Camera-type eye (tissue), 1 donor: ENCODE data around the gene CNKSR2. TPM values are rescaled to one million over a fixed set of nuclear protein-coding genes. Genes with fewer than 3 reads are reported as not detected.

Experiments
- total RNA-seq: library from RNA; depleted of rRNA; stranded (reverse); fragments of >200 nt; gene quantifications from one replicate; pipeline ENCODE4 v1.2.3, GENCODE V29; 2014

The CNKSR2 gene
- 67.2 TPM for total RNA-seq

DNA sequence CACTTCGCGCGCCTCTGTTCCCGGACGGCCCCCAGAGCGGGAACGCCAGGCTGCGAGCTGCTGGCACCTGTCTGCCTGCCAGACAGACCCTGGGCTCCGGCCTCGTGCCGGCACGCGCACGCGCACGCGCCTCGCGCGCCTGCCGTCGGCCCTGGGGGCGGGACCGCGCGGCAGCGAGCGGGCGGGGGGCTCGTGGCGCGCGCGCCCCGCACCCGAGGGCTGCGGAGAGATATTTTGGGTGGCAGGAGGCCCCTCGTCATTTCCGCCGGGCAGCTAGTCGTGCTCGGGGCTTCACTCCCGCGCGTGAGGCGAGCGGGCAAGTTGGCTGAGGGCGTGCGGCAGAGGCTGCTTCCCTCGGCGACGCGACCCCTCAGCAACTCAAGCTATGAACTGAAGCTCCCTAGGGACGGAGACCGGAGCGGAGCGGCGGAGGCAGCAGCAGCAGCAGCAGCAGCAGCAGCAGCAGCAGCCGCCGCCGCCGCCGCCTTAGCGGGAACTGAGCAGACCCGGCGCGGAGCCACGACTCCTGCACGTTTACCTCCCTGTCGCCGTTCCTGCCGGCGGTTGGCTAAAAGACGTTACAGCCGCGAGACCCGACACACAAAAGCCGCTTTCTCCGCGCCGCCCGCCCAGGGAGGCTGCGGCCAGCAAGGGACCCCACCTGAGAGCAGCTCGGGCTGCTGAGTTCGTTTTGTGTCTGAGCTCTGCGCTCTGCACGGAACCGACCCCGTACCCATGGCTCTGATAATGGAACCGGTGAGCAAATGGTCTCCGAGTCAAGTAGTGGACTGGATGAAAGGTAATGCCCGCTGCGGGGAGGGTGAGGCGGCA, at the start of gene CNKSR2:
TSS of gene CNKSR2 (plus strand) at position 256 of the 831 bp plus-strand sequence. CDS start at position 736, 480 bp downstream.

GRCh38 chrX:21658152-21658737, 284.0 kb downstream of the CNKSR2 start, which contains the start of gene KLHL34:
Gene KLHL34, minus strand, starts transcription at chrX:21658330. Its CDS starts 542 bp downstream, at chrX:21657788.

